Keratinocyte (primary cell): ENCODE data around the gene NDUFAF5.

ENCODE experiments used
- CTCF ChIP-seq, 3 experiments: IDR thresholded peaks in 1 of 3; conservative IDR thresholded peaks in 1 of 3; optimal IDR thresholded peaks in 1 of 3; 2 replicates in 2 of 3; 3 replicates in 1 of 3; pipeline versions ENCODE3 to v1.5.1; 2011; ENCODE audit warnings: low read length in 3 of 3, mild to moderate bottlenecking in 3 of 3, moderate library complexity in 2 of 3, control low read depth in 1 of 3, inconsistent platforms in 1 of 3; ENCODE audit not compliant: insufficient read depth in 2 of 3; ENCODE audit errors: extremely low read depth in 1 of 3
- EZH2 ChIP-seq: IDR thresholded peaks from one replicate; pipeline ENCODE4 v1.6.1; 2012; ENCODE audit warnings: inconsistent platforms, mild to moderate bottlenecking, low read length, moderate library complexity

- TF ChIP-seq EZH2 (no peak), CTCF (optimal IDR thresholded peaks at IDR 0.05 in 1 of 3, IDR thresholded peaks at IDR 0.05 in 1 of 3, conservative IDR thresholded peaks at IDR 0.05 in 1 of 3; ENCODE audit: extremely low read depth in 1 of 3, insufficient read depth in 2 of 3, low read length in 3 of 3) (no peak)
These were observed 70.8 kb downstream of the NDUFAF5 start for GRCh38 chr20:13855613-13856012.
